NCI-H69 (cell line): ENCODE data around the gene TSC2.
"Not testable (repeated sequence)": the region's sequence is repeated elsewhere in the genome, so short reads cannot be mapped to it uniquely, and the experiment has no call there.

Experiments
- DNase-seq: peaks from one replicate; lab custom pipeline; 2025; lab: John Stamatoyannopoulos, UW

TSC2 gene

GRCh38 chr16:2031081-2031577, 16.7 kb upstream of the TSC2 start:
- no peak for DNase-seq

GRCh38 chr16:2032285-2033056, 15.3 kb upstream of the TSC2 start:
- no peak for DNase-seq

GRCh38 chr16:2033057-2033908, 14.5 kb upstream of the TSC2 start:
- peak; percentile 33 for DNase-seq

- not testable (repeated sequence) for DNase-seq
These were observed 13.7 kb upstream of the TSC2 start for GRCh38 chr16:2033909-2034695.

- no peak for DNase-seq
These were observed 12.9 kb upstream of the TSC2 start for GRCh38 chr16:2034696-2035430.

GRCh38 chr16:2035431-2036199, 12.2 kb upstream of the TSC2 start:
- DNase-seq, result peak; percentile 84

GRCh38 chr16:2036200-2036966, 11.4 kb upstream of the TSC2 start:
- DNase-seq, result no peak

- no peak for DNase-seq
These were observed 10.7 kb upstream of the TSC2 start for GRCh38 chr16:2037115-2037514.

GRCh38 chr16:2037647-2038381, 10.0 kb upstream of the TSC2 start:
- no peak for DNase-seq

- no peak for DNase-seq
These were observed 9.2 kb upstream of the TSC2 start for GRCh38 chr16:2038382-2039231.

GRCh38 chr16:2039274-2040031, 8.3 kb upstream of the TSC2 start:
- DNase-seq, result peak; percentile 47

- no peak for DNase-seq
These were observed 7.6 kb upstream of the TSC2 start for GRCh38 chr16:2040041-2040786.

- no peak for DNase-seq
These were observed 6.8 kb upstream of the TSC2 start for GRCh38 chr16:2040787-2041522.

- peak; percentile 41 for DNase-seq
These were observed 5.4 kb upstream of the TSC2 start for GRCh38 chr16:2042171-2042985.

GRCh38 chr16:2042986-2043666, 4.7 kb upstream of the TSC2 start:
- DNase-seq, result no peak
